ENCODE data around the gene LIPG. TPM values are rescaled to one million over a fixed set of nuclear protein-coding genes. Genes with fewer than 3 reads are reported as not detected.
"Not testable (repeated sequence)": the region's sequence is repeated elsewhere in the genome, so short reads cannot be mapped to it uniquely, and the experiment has no call there.

The LIPG gene
- total RNA-seq, 1 experiment from 2014 or later, result 6.1 TPM

DNA sequence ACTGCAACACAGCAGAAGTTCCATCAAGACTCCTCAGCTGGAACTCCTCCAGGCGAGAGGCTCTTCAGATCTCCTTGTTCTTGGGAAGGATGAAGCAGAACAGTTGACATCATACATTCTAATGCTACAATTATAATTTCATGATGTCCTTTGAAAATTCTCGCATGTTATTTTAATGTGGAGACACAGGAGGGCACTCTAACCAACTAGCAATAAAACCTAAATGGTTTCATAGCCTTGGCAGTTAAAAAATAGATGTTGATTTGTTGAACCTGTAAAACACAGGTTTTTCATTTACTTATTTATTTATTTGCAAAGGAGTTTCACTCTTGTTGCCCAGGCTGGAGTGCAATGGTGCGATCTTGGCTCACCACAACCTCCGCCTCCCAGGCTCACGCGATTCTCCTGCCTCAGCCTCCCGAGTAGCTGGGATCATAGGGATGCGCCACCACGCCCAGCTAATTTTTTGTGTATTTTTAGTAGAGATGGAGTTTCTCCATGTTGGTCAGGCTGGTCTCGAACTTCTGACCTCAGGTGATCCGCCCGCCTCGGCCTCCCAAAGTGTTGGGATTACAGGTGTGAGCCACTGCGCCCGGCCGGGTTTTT is 2.4 kb upstream of the LIPG start:
- not testable (repeated sequence) for H4K5ac ChIP-seq (ENCODE audit: insufficient read length, low read depth, low read length); H4K91ac ChIP-seq (ENCODE audit: insufficient read length, low read depth, low read length); H3K27ac Mint-ChIP-seq; H3K4me3 Mint-ChIP-seq; H2BK120ac ChIP-seq (ENCODE audit: low read depth, low read length, poor library complexity, severe bottlenecking); H3K79me1 ChIP-seq (ENCODE audit: insufficient read depth, low read depth, low read length, poor library complexity, severe bottlenecking); H3K18ac ChIP-seq (ENCODE audit: insufficient read length, low read depth, low read length); H3K9me3 ChIP-seq (ENCODE audit: control insufficient read depth, low read depth, low read length); H2AK5ac ChIP-seq (ENCODE audit: insufficient read length, low read length); DNase-seq; H3K9ac ChIP-seq (ENCODE audit: extremely low read depth, insufficient read length, low read length); H3K4me2 ChIP-seq (ENCODE audit: insufficient read depth, insufficient read length, low read length); H3K4ac ChIP-seq (ENCODE audit: low read depth, low read length); H3K79me2 ChIP-seq (ENCODE audit: insufficient read depth, low read length); H3K4me1 ChIP-seq (ENCODE audit: insufficient read depth, low read length); H3K23ac ChIP-seq (ENCODE audit: insufficient read length, low read depth, low read length); H3K14ac ChIP-seq (ENCODE audit: insufficient read depth, low read length); H2BK20ac ChIP-seq (ENCODE audit: low read depth, low read length, poor library complexity, severe bottlenecking); H4K20me1 ChIP-seq (ENCODE audit: control insufficient read depth, insufficient read depth, insufficient read length); H2BK5ac ChIP-seq (ENCODE audit: insufficient read length, low read length); H3K56ac ChIP-seq (ENCODE audit: insufficient read length, low read depth, low read length); H3K27me3 ChIP-seq (ENCODE audit: insufficient read depth, low read length); H3K27ac ChIP-seq (ENCODE audit: insufficient read length, low read depth, low read length); H2AFZ ChIP-seq (ENCODE audit: low read length); H4K8ac ChIP-seq (replicated peaks; ENCODE audit: insufficient read length, low read depth, low read length); H3T11ph ChIP-seq (ENCODE audit: low read length); H2BK12ac ChIP-seq (ENCODE audit: insufficient read length, low read depth, low read length); H2BK15ac ChIP-seq (ENCODE audit: low read depth, low read length)
- Mint-ChIP-seq H3K27me3 (ENCODE audit: low read depth) (peaks cover 47% of the 10 kb centered on the region), H3K36me3 (ENCODE audit: insufficient read depth in 1 of 3, low read depth in 3 of 3) (peaks cover 0 to 13% (median 9%) of the 10 kb centered on the region in 3 experiments; a peak in 4 of 7 replicates), H3K9me3 (peaks cover 15 to 18% of the 10 kb centered on the region in 2 experiments), H3K4me1 (peaks cover 25 to 32% of the 10 kb centered on the region in 2 experiments)
- WGBS (ENCODE audit: extremely low coverage, insufficient read length, low lambda C conversion rate), result no CpG with 5 or more reads among the region's 16 CpGs
- TF ChIP-seq, protein P1, sequence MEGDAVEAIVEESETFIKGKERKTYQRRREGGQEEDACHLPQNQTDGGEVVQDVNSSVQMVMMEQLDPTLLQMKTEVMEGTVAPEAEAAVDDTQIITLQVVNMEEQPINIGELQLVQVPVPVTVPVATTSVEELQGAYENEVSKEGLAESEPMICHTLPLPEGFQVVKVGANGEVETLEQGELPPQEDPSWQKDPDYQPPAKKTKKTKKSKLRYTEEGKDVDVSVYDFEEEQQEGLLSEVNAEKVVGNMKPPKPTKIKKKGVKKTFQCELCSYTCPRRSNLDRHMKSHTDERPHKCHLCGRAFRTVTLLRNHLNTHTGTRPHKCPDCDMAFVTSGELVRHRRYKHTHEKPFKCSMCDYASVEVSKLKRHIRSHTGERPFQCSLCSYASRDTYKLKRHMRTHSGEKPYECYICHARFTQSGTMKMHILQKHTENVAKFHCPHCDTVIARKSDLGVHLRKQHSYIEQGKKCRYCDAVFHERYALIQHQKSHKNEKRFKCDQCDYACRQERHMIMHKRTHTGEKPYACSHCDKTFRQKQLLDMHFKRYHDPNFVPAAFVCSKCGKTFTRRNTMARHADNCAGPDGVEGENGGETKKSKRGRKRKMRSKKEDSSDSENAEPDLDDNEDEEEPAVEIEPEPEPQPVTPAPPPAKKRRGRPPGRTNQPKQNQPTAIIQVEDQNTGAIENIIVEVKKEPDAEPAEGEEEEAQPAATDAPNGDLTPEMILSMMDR (conservative IDR thresholded peaks at IDR 0.05), result peak; percentile 56
- peaks cover 25% of the 10 kb centered on the region for H3K23me2 ChIP-seq (ENCODE audit: insufficient read length, low read depth, low read length, poor library complexity, severe bottlenecking)
